Activated CD8-positive, alpha-beta memory T cell treated with anti-CD3 and anti-CD28 coated beads for 36 hours (primary cell): Measurements from ENCODE around the gene TOMM20. TPM values are rescaled to one million over a fixed set of nuclear protein-coding genes. Genes with fewer than 3 reads are reported as not detected.
"Not testable (repeated sequence)": the region's sequence is repeated elsewhere in the genome, so short reads cannot be mapped to it uniquely, and the experiment has no call there.

ENCODE experiments used
- CTCF ChIA-PET: fragments of 350-600 bp; sonication (Branson Sonifier 250); formaldehyde crosslinking; loops from one replicate; lab custom pipeline; 2021; ENCODE audit warnings: antibody characterized with exemption; lab: Charles Lee
- POLR2A ChIA-PET: fragments of 350-600 bp; sonication (Branson Sonifier 250); formaldehyde crosslinking; loops from one replicate; lab custom pipeline; 2021; ENCODE audit warnings: antibody characterized with exemption; lab: Charles Lee
- total RNA-seq, 2 experiments: library from RNA; stranded (reverse); gene quantifications; one replicate each; pipeline ENCODE4 v1.2.3, GENCODE V29; 2021

The TOMM20 gene
- total RNA-seq, 2 experiments from 2014 or later, result 123 to 131 TPM

GRCh38 chr1:235111107-235111506, 17.5 kb downstream of the TOMM20 start:
- POLR2A ChIA-PET, result no interaction called here
- CTCF ChIA-PET, result no interaction called here

GRCh38 chr1:235108876-235109275, 19.8 kb downstream of the TOMM20 start:
- CTCF ChIA-PET, result interaction anchor here (0.6 to 1.2 kb wide), 2 partner anchors 53 to 306 kb away, joined by 3 to 4 read pairs; no protein-coding TSS in a partner anchor
- POLR2A ChIA-PET, result interaction anchor here (0.5 to 1.0 kb wide), 3 partner anchors 16 to 50 kb away, joined by 4 read pairs; no protein-coding TSS in a partner anchor

GRCh38 chr1:235108185-235108593, 20.4 kb downstream of the TOMM20 start:
- POLR2A ChIA-PET, result interaction anchor here (0.9 to 1.0 kb wide), 2 partner anchors 17 to 30 kb away, joined by 4 read pairs; no protein-coding TSS in a partner anchor
- CTCF ChIA-PET, result interaction anchor here (0.5 to 1.2 kb wide), 3 partner anchors 52 to 312 kb away, joined by 3 to 4 read pairs (median 3); no protein-coding TSS in a partner anchor

GRCh38 chr1:235107368-235108184, 21.1 kb downstream of the TOMM20 start:
- ChIA-PET CTCF (interaction anchor here (0.5 to 1.2 kb wide), 2 partner anchors 308 to 313 kb away, joined by 3 to 4 read pairs; no protein-coding TSS in a partner anchor), POLR2A (interaction anchor here (1.0 to 1.2 kb wide), 2 partner anchors 17 to 18 kb away, joined by 4 to 5 read pairs; no protein-coding TSS in a partner anchor)

- CTCF ChIA-PET, result interaction anchor here (0.9 kb wide), 1 partner anchor 21 kb away, joined by 3 read pairs; no protein-coding TSS in a partner anchor
- POLR2A ChIA-PET, result interaction anchor here (1.2 kb wide), 1 partner anchor 18 kb away, joined by 5 read pairs; no protein-coding TSS in a partner anchor
Observed at GRCh38 chr1:235106457-235106856, 22.2 kb downstream of the TOMM20 start.

- ChIA-PET POLR2A (interaction anchor here (0.6 to 1.4 kb wide), 13 partner anchors 24 to 636 kb away, joined by 3 to 14 read pairs (median 6); partner anchors contain the start of gene RBM34), CTCF (interaction anchor here (0.6 to 1.6 kb wide), 15 partner anchors 10 to 616 kb away, joined by 3 to 8 read pairs (median 4); partner anchors contain the start of gene B3GALNT2)
Observed at GRCh38 chr1:235105051-235106043, 23.3 kb downstream of the TOMM20 start.

- ChIA-PET POLR2A (no interaction called here), CTCF (interaction anchor here (0.7 to 1.8 kb wide), 7 partner anchors 8 to 607 kb away, joined by 3 to 8 read pairs (median 4); partner anchors contain the start of gene RBM34)
Observed at GRCh38 chr1:235102993-235103411, 25.6 kb downstream of the TOMM20 start.

GRCh38 chr1:235102259-235102582, 26.4 kb downstream of the TOMM20 start:
- POLR2A ChIA-PET, result no interaction called here
- CTCF ChIA-PET, result interaction anchor here (0.6 to 1.8 kb wide), 5 partner anchors 19 to 640 kb away, joined by 3 to 8 read pairs (median 3); no protein-coding TSS in a partner anchor

- ChIA-PET POLR2A (no interaction called here), CTCF (interaction anchor here (0.6 kb wide), 2 partner anchors 127 to 639 kb away, joined by 3 read pairs; no protein-coding TSS in a partner anchor)
Observed at GRCh38 chr1:235101558-235102258, 26.9 kb downstream of the TOMM20 start.

GRCh38 chr1:235100194-235100772, 28.4 kb downstream of the TOMM20 start:
- CTCF ChIA-PET, result interaction anchor here (1.3 kb wide), 1 partner anchor 316 kb away, joined by 3 read pairs; no protein-coding TSS in a partner anchor
- POLR2A ChIA-PET, result no interaction called here

- POLR2A ChIA-PET, result no interaction called here
- CTCF ChIA-PET, result interaction anchor here (1.3 kb wide), 1 partner anchor 318 kb away, joined by 3 read pairs; no protein-coding TSS in a partner anchor
Observed at GRCh38 chr1:235098991-235099390, 29.6 kb downstream of the TOMM20 start.

GRCh38 chr1:235098547-235098946, 30.1 kb downstream of the TOMM20 start:
- CTCF ChIA-PET, result interaction anchor here (1.3 kb wide), 1 partner anchor 318 kb away, joined by 3 read pairs; no protein-coding TSS in a partner anchor
- POLR2A ChIA-PET, result no interaction called here

- CTCF ChIA-PET, POLR2A ChIA-PET: not testable (repeated sequence)
Observed at GRCh38 chr1:235097501-235097900, 31.1 kb downstream of the TOMM20 start.

GRCh38 chr1:235095938-235096562, 32.6 kb downstream of the TOMM20 start:
- POLR2A ChIA-PET, result no interaction called here

GRCh38 chr1:235093696-235094592, 34.7 kb downstream of the TOMM20 start:
- CTCF ChIA-PET, result interaction anchor here (0.6 to 2.0 kb wide), 9 partner anchors 9 to 994 kb away, joined by 3 to 6 read pairs (median 4); no protein-coding TSS in a partner anchor
- POLR2A ChIA-PET, result no interaction called here

More at GRCh38 chr1:235095938-235096562, 32.6 kb downstream of the TOMM20 start:
- CTCF ChIA-PET, result interaction anchor here (0.5 to 2.0 kb wide), 5 partner anchors 9 to 321 kb away, joined by 3 to 6 read pairs (median 3); no protein-coding TSS in a partner anchor
